Measurements from ENCODE around the gene BMPR1A.

GRCh38 chr10:86962981-86963310 lies 206.5 kb downstream of the BMPR1A start:
- TF ChIP-seq CTCF (IDR thresholded peaks at IDR 0.05) (no peak), POLR2A (IDR thresholded peaks at IDR 0.05) (no peak)
